K562 (cell line): ENCODE results near the gene FMR1. TPM values are rescaled to one million over a fixed set of nuclear protein-coding genes. Genes with fewer than 3 reads are reported as not detected.

ENCODE experiments used
- ATAC-seq: fragments of 200-7000 bp; cut with Tn5 transposase; 3 replicates; pipeline ENCODE4 v1.9.1; 2020; ENCODE audit warnings: moderate library complexity
- BruUV-seq: library from RNA; stranded (reverse); fragments of 400-500 nt; replicated peaks from 2 replicates; lab custom pipeline; 2021; lab: Mats Ljungman, UMichigan
- CTCF ChIA-PET: fragments of 300-600 bp; formaldehyde crosslinking; extraction: SDS; loops from one replicate; lab custom pipeline; 2021; ENCODE audit warnings: low intra/inter-chr PET ratio; lab: Yijun Ruan, JAX
- POLR2A ChIA-PET: fragments of 300-600, 350-650 bp; sonication (Branson Sonifier 250); formaldehyde crosslinking; extraction: SDS; loops from one replicate; lab custom pipeline; 2021; ENCODE audit warnings: antibody characterized with exemption, inconsistent platforms; lab: Yijun Ruan, JAX
- DNase-seq, 4 experiments: peaks; one replicate each; pipeline versions ENCODE4 v3.0.0 to v3.0.0-alpha.2; 2011 to 2018; ENCODE audit warnings: low spot score in 3 of 4, mixed read lengths in 3 of 4; ENCODE audit errors: extremely low read depth in 1 of 4
- FAIRE-seq: peaks from 2 replicates; lab custom pipeline; 2011; peaks lifted over from hg19 to GRCh38; lab: Jason Lieb, UNC
- H2AFZ ChIP-seq: 2 replicates; pipeline ENCODE4 v1.6.0; 2011; ENCODE audit warnings: low read depth, low read length, control low read depth, inconsistent platforms
- H3K27ac ChIP-seq: fragments of 200-600 bp; 3 replicates; pipeline ENCODE4 v1.8.0; 2011; ENCODE audit warnings: low read depth, mild to moderate bottlenecking, control low read depth, inconsistent platforms, low read length, moderate library complexity, mixed read lengths; ENCODE audit errors: extremely low read depth
- H3K27me3 ChIP-seq, 2 experiments: fragments of 300-600 bp in 1 of 2; 2 replicates in 1 of 2; 3 replicates in 1 of 2; pipeline versions ENCODE4 v1.6.0 to v1.8.0; 2011; ENCODE audit warnings: inconsistent platforms in 2 of 2, low read length in 2 of 2, mild to moderate bottlenecking in 1 of 2, mixed read lengths in 1 of 2, moderate library complexity in 1 of 2; ENCODE audit not compliant: control insufficient read depth in 2 of 2, insufficient read depth in 2 of 2
- H3K36me3 ChIP-seq: fragments of 300-600 bp; 3 replicates; pipeline ENCODE4 v1.8.0; 2011; ENCODE audit warnings: mild to moderate bottlenecking, low read length, inconsistent platforms; ENCODE audit not compliant: control insufficient read depth, insufficient read depth
- H3K4me1 ChIP-seq, 2 experiments: fragments of 200-600 bp in 1 of 2; replicated peaks in 1 of 2; 2 replicates in 1 of 2; 3 replicates in 1 of 2; pipeline versions ENCODE4 v1.5.1 to v1.8.0; 2011; ENCODE audit warnings: inconsistent platforms in 2 of 2, low read length in 2 of 2, mild to moderate bottlenecking in 1 of 2, mixed read lengths in 1 of 2, moderate library complexity in 1 of 2; ENCODE audit not compliant: control insufficient read depth in 2 of 2, insufficient read depth in 2 of 2
- H3K4me2 ChIP-seq: 2 replicates; pipeline ENCODE4 v1.6.1; 2011; ENCODE audit warnings: low read length, control low read depth, inconsistent platforms, mixed read lengths; ENCODE audit not compliant: insufficient read depth
- H3K4me3 ChIP-seq: fragments of 200-600 bp; sonication (generic), shearing (Covaris generic); 2 replicates; pipeline ENCODE4 v1.5.1; 2016; ENCODE audit warnings: control low read depth, inconsistent platforms
- H3K79me2 ChIP-seq: fragments of 200-600 bp; 3 replicates; pipeline ENCODE4 v1.8.0; 2011; ENCODE audit warnings: low read length, inconsistent platforms; ENCODE audit not compliant: control insufficient read depth, insufficient read depth
- H3K9ac ChIP-seq, 2 experiments: 2 replicates each; pipeline versions ENCODE4 v1.6.0 to v1.6.1; 2011; ENCODE audit warnings: low read depth in 2 of 2, low read length in 2 of 2, control low read depth in 1 of 2, inconsistent platforms in 1 of 2, mild to moderate bottlenecking in 1 of 2, mixed read lengths in 1 of 2; ENCODE audit not compliant: insufficient read depth in 1 of 2
- H3K9me1 ChIP-seq: one replicate; pipeline ENCODE4 v1.6.0; 2011; ENCODE audit warnings: inconsistent platforms, mild to moderate bottlenecking, low read length, moderate library complexity; ENCODE audit not compliant: control insufficient read depth, insufficient read depth
- H3K9me3 ChIP-seq: replicated peaks from 2 replicates; pipeline ENCODE4 v1.5.1; 2011; ENCODE audit warnings: low read depth, low read length, inconsistent platforms; ENCODE audit not compliant: control insufficient read depth, insufficient read depth
- H4K20me1 ChIP-seq: replicated peaks from 2 replicates; pipeline ENCODE4 v1.6.1; 2011; ENCODE audit warnings: low read length, inconsistent platforms, mixed read lengths; ENCODE audit not compliant: control insufficient read depth, insufficient read depth
- ARHGAP35 ChIP-seq: fragments of 450-650 bp; IDR thresholded peaks from 2 replicates; pipeline ENCODE4 v1.6.1; 2018; ENCODE audit not compliant: partially characterized antibody
- ATF1 ChIP-seq, 2 experiments: fragments of 450-650 bp in 1 of 2; IDR thresholded peaks; 2 replicates each; pipeline ENCODE4 v1.6.1; 2016; ENCODE audit warnings: missing compliant biosample characterization in 1 of 2, missing genetic modification characterization in 1 of 2
- GTF2F1 ChIP-seq: IDR thresholded peaks from 2 replicates; pipeline ENCODE4 v1.6.1; 2011; ENCODE audit warnings: low read depth, low read length, improper control_type of control experiment
- HDAC8 ChIP-seq: fragments of 450-650 bp; IDR thresholded peaks from 2 replicates; pipeline ENCODE4 v1.6.1; 2016; ENCODE audit warnings: mild to moderate bottlenecking, missing genetic modification characterization, moderate library complexity, missing compliant biosample characterization
- HNRNPH1 ChIP-seq: fragments of 200-400 bp; formaldehyde crosslinking; optimal IDR thresholded peaks from 2 replicates; pipeline ENCODE3; 2017; ENCODE audit warnings: low read depth, mild to moderate bottlenecking, low read length, moderate library complexity
- JUN ChIP-seq, 2 experiments: sonication (generic) in 1 of 2; formaldehyde crosslinking in 1 of 2; IDR thresholded peaks; 2 replicates each; pipeline versions ENCODE4 v1.6.1 to v1.8.0; 2012 to 2022; ENCODE audit warnings: borderline replicate concordance in 2 of 2, mild to moderate bottlenecking in 2 of 2, improper control_type of control experiment in 1 of 2, low read depth in 1 of 2, low read length in 1 of 2, missing genetic modification reagents in 1 of 2
- LEF1 ChIP-seq: fragments of 450-650 bp; IDR thresholded peaks from 2 replicates; pipeline ENCODE4 v1.6.1; 2016; ENCODE audit warnings: mild to moderate bottlenecking
- MYC ChIP-seq, 2 experiments: fragments of 250-450 bp in 1 of 2; sonication (Bioruptor Pico) in 1 of 2; IDR thresholded peaks; 2 replicates each; pipeline versions ENCODE4 v1.5.1 to v1.6.1; 2012 to 2021; ENCODE audit warnings: low read depth in 2 of 2, borderline replicate concordance in 1 of 2, improper control_type of control experiment in 1 of 2, low read length in 1 of 2, mild to moderate bottlenecking in 1 of 2, moderate library complexity in 1 of 2
- PBX2 ChIP-seq, 2 experiments: IDR thresholded peaks in 1 of 2; conservative IDR thresholded peaks in 1 of 2; 2 replicates each; pipeline ENCODE4 v1.6.1; 2016; ENCODE audit warnings: low read depth in 2 of 2, mild to moderate bottlenecking in 1 of 2, missing compliant biosample characterization in 1 of 2, missing genetic modification characterization in 1 of 2, moderate library complexity in 1 of 2
- SMARCC2 ChIP-seq: fragments of 450-650 bp; IDR thresholded peaks from 2 replicates; pipeline ENCODE4 v1.6.1; 2017; ENCODE audit warnings: antibody characterized with exemption, moderate library complexity, mild to moderate bottlenecking, low read depth
- STAT5A ChIP-seq: IDR thresholded peaks from 2 replicates; pipeline ENCODE4 v1.6.1; 2012; ENCODE audit warnings: low read length, inconsistent platforms, borderline replicate concordance
- TAF7 ChIP-seq: fragments of 450-650 bp; IDR thresholded peaks from 2 replicates; pipeline ENCODE4 v1.6.1; 2016; ENCODE audit warnings: missing genetic modification characterization, missing compliant biosample characterization
- TRIM24 ChIP-seq, 2 experiments: fragments of 450-650 bp; IDR thresholded peaks; 2 replicates each; pipeline ENCODE4 v1.6.1; 2016
- ZNF277 ChIP-seq: fragments of 250-450 bp; sonication (Bioruptor Pico); IDR thresholded peaks from 2 replicates; pipeline ENCODE4 v1.8.0; 2022; ENCODE audit warnings: inconsistent platforms, mild to moderate bottlenecking, moderate library complexity, borderline replicate concordance
- ZNF398 ChIP-seq: fragments of 250-450 bp; sonication (Bioruptor Pico); IDR thresholded peaks from 2 replicates; pipeline ENCODE4 v1.8.0; 2021; ENCODE audit warnings: moderate library complexity, mild to moderate bottlenecking, inconsistent platforms
- WGBS: fragments of 100-300 bp; shearing (Covaris generic); methylation state at CpG from one replicate; pipeline ENCODE4 v1.1.6; 2016; ENCODE audit warnings: low coverage, mixed read lengths; ENCODE audit not compliant: insufficient coverage; ENCODE audit errors: missing lambda C conversion rate; 5-methylcytosine and 5-hydroxymethylcytosine counted together
- in situ Hi-C: fragments of 300-500 bp; cut with MboI; formaldehyde crosslinking; loops from 4 replicates; pipeline ENCODE4 v1.15.0; 2018; ENCODE audit warnings: inconsistent platforms, mixed read lengths
- intact Hi-C: fragments of 100-400 bp; cut with micrococcal nuclease; formaldehyde crosslinking; loops from 2 replicates; pipeline ENCODE4 v1.14.2; 2022
- polyA plus RNA-seq, 8 experiments: library from polyadenylated mRNA; depleted of rRNA in 4 of 8; stranded (reverse) in 5 of 8; unstranded in 3 of 8; fragments of >200 nt; fragmentation: Nextera tagmentation in 2 of 8; fragmentation: Illumina TruSeq in 1 of 8; extraction: Ambion mirVana in 2 of 8; extraction: Trizol in 1 of 8; gene quantifications; 2 replicates each; pipeline versions ENCODE4 v1.2.1 to v1.2.3, GENCODE V29; 2011 to 2014; ENCODE audit warnings: inconsistent platforms in 1 of 8, missing spikeins in 1 of 8
- total RNA-seq, 7 experiments: library from RNA; depleted of rRNA in 6 of 7; stranded (reverse); fragments of >200 nt in 6 of 7; fragmentation: Illumina TruSeq in 2 of 7; extraction: Trizol in 2 of 7; gene quantifications; 2 replicates each; pipeline versions ENCODE4 v1.2.1 to v1.2.3, GENCODE V29; 2011 to 2021; ENCODE audit warnings: low replicate concordance in 1 of 7

The FMR1 gene
- total and polyA plus RNA-seq, 9 of the 15 experiments (the other 6 are each of a cell fraction or from before 2014, with no cell fraction given) = 4.8 to 26.5 (median 20.5) TPM

- Histone ChIP-seq H3K4me1 (no peaks in the 10 kb centered on the region), H3K79me2 (no peaks in the 10 kb centered on the region), H3K36me3 (no peaks in the 10 kb centered on the region), H4K20me1 (no peaks in the 10 kb centered on the region), H3K27ac (no peak overlapping the region), H3K4me2 (no peak overlapping the region), H3K4me3 (no peak overlapping the region), H3K27me3 (no peaks in the 10 kb centered on the region), H3K9me1 (no peaks in the 10 kb centered on the region), H2AFZ (no peak overlapping the region), H3K9me3 (no peaks in the 10 kb centered on the region), H3K9ac (no peak overlapping the region)
- FAIRE-seq = no peak
- WGBS = 0% methylated on average over 2 of the region's 2 CpGs
- no peak for DNase-seq
- intact Hi-C loops = no loop called here
- in situ Hi-C loops = no loop called here
- POLR2A ChIA-PET = no interaction called here
- CTCF ChIA-PET = no interaction called here
- no peak for ATAC-seq
- no TSS peak for BruUV-seq
- TF ChIP-seq ZNF398 (CRISPR knock-in tag) = no peak
- TF ChIP-seq MYC (IDR thresholded peaks at IDR 0.05; ENCODE audit: low read depth, low read length) = no peak
- TF ChIP-seq MYC (CRISPR knock-in tag; IDR thresholded peaks at IDR 0.05; ENCODE audit: borderline replicate concordance, low read depth) = no peak
- no peak for TF ChIP-seq STAT5A
- TF ChIP-seq TAF7 (tag) = no peak
- TF ChIP-seq TRIM24 (IDR thresholded peaks at IDR 0.05) = no peak
- TF ChIP-seq HDAC8 (tag) = no peak
- TF ChIP-seq HNRNPH1 = no peak
- TF ChIP-seq ATF1 (CRISPR knock-in tag; IDR thresholded peaks at IDR 0.05) = no peak
- no peak for TF ChIP-seq ATF1 (tag; IDR thresholded peaks at IDR 0.05)
- no peak for TF ChIP-seq ARHGAP35
- TF ChIP-seq ZNF277 (CRISPR knock-in tag) = no peak
- TF ChIP-seq GTF2F1 = no peak
- TF ChIP-seq JUN (IDR thresholded peaks at IDR 0.05; ENCODE audit: borderline replicate concordance, low read depth, low read length) = no peak
- no peak for TF ChIP-seq JUN (CRISPR knock-in tag; IDR thresholded peaks at IDR 0.05; ENCODE audit: borderline replicate concordance)
- no peak for TF ChIP-seq PBX2 (CRISPR knock-in tag; IDR thresholded peaks at IDR 0.05; ENCODE audit: low read depth)
- TF ChIP-seq PBX2 (tag; conservative IDR thresholded peaks at IDR 0.05; ENCODE audit: low read depth) = no peak
- no peak for TF ChIP-seq SMARCC2
- no peak for TF ChIP-seq LEF1
Measured at GRCh38 chrX:147960722-147961121, 49.0 kb downstream of the FMR1 start.
